Activated CD8-positive, alpha-beta memory T cell treated with anti-CD3 and anti-CD28 coated beads, Interleukin-2, amount 50 U/mL, for 24 hours (primary cell): ENCODE data around the gene G3BP2.
"Not testable (repeated sequence)": the region's sequence is repeated elsewhere in the genome, so short reads cannot be mapped to it uniquely, and the experiment has no call there.

Source experiments
- DNase-seq: peaks from one replicate; pipeline ENCODE4 v3.0.0-alpha.2; 2020; ENCODE audit errors: extremely low read depth

G3BP2 gene

GRCh38 chr4:75683482-75684155 is 10.4 kb upstream of the G3BP2 start:
- DNase-seq, result no peak

GRCh38 chr4:75679876-75680575 is 6.8 kb upstream of the G3BP2 start:
- no peak for DNase-seq

GRCh38 chr4:75678965-75679364 is 5.8 kb upstream of the G3BP2 start:
- no peak for DNase-seq

- no peak for DNase-seq
Observed at GRCh38 chr4:75678473-75678872, 5.3 kb upstream of the G3BP2 start.

GRCh38 chr4:75675004-75675531 is 1.9 kb upstream of the G3BP2 start:
- DNase-seq, result no peak

GRCh38 chr4:75673959-75674328 is 733 bp upstream of the G3BP2 start:
- DNase-seq, result no peak

GRCh38 chr4:75672461-75673026 is 667 bp downstream of the G3BP2 start:
- peak; percentile 51 for DNase-seq

- no peak for DNase-seq
Observed at GRCh38 chr4:75671802-75672421, 1.3 kb downstream of the G3BP2 start.

- no peak for DNase-seq
Observed at GRCh38 chr4:75668596-75668995, 4.6 kb downstream of the G3BP2 start.

GRCh38 chr4:75667636-75668035 is 5.6 kb downstream of the G3BP2 start:
- DNase-seq, result not testable (repeated sequence)

GRCh38 chr4:75666299-75666698 is 6.9 kb downstream of the G3BP2 start:
- DNase-seq, result no peak

GRCh38 chr4:75664604-75665003 is 8.6 kb downstream of the G3BP2 start:
- not testable (repeated sequence) for DNase-seq

- DNase-seq, result no peak
Observed at GRCh38 chr4:75662626-75663025, 10.6 kb downstream of the G3BP2 start.

GRCh38 chr4:75660491-75660890 is 12.7 kb downstream of the G3BP2 start:
- DNase-seq, result no peak

- DNase-seq, result no peak
Observed at GRCh38 chr4:75659512-75660031, 13.6 kb downstream of the G3BP2 start.

- no peak for DNase-seq
Observed at GRCh38 chr4:75658876-75659275, 14.3 kb downstream of the G3BP2 start.

- no peak for DNase-seq
Observed at GRCh38 chr4:75655562-75655961, 17.6 kb downstream of the G3BP2 start.

- no peak for DNase-seq
Observed at GRCh38 chr4:75654905-75655304, 18.3 kb downstream of the G3BP2 start.

GRCh38 chr4:75653845-75654503 is 19.2 kb downstream of the G3BP2 start:
- no peak for DNase-seq

- no peak for DNase-seq
Observed at GRCh38 chr4:75644095-75644494, 29.1 kb downstream of the G3BP2 start.

- DNase-seq, result no peak
Observed at GRCh38 chr4:75643651-75644050, 29.6 kb downstream of the G3BP2 start.
